ENCODE measurements around the gene C6orf132.
"Not testable (repeated sequence)": the region's sequence is repeated elsewhere in the genome, so short reads cannot be mapped to it uniquely, and the experiment has no call there.

The C6orf132 gene

GRCh38 chr6:42162384-42162783, 20.0 kb upstream of the C6orf132 start:
- no peak for DNase-seq

- DNase-seq, result no peak
Measured at GRCh38 chr6:42159431-42160024, 17.1 kb upstream of the C6orf132 start.

- no peak for DNase-seq
Measured at GRCh38 chr6:42158631-42159030, 16.2 kb upstream of the C6orf132 start.

- no peak for DNase-seq
Measured at GRCh38 chr6:42158011-42158410, 15.6 kb upstream of the C6orf132 start.

- DNase-seq, result no peak
Measured at GRCh38 chr6:42156638-42157037, 14.2 kb upstream of the C6orf132 start.

- no peak for DNase-seq
Measured at GRCh38 chr6:42155293-42155692, 12.9 kb upstream of the C6orf132 start.

GRCh38 chr6:42154461-42155209, 12.2 kb upstream of the C6orf132 start:
- no peak for DNase-seq

GRCh38 chr6:42153921-42154320, 11.5 kb upstream of the C6orf132 start:
- no peak for DNase-seq

- not testable (repeated sequence) for DNase-seq
Measured at GRCh38 chr6:42152528-42153213, 10.3 kb upstream of the C6orf132 start.

GRCh38 chr6:42152024-42152423, 9.6 kb upstream of the C6orf132 start:
- no peak for DNase-seq

GRCh38 chr6:42150254-42150653, 7.8 kb upstream of the C6orf132 start:
- no peak for DNase-seq

GRCh38 chr6:42148058-42148457, 5.6 kb upstream of the C6orf132 start:
- no peak for DNase-seq

GRCh38 chr6:42147138-42147562, 4.7 kb upstream of the C6orf132 start:
- no peak for DNase-seq

GRCh38 chr6:42141603-42142117, 760 bp downstream of the C6orf132 start:
- DNase-seq, result no peak

- no peak for DNase-seq
Measured at GRCh38 chr6:42140756-42141602, 1.4 kb downstream of the C6orf132 start.

- no peak for DNase-seq
Measured at GRCh38 chr6:42140032-42140431, 2.4 kb downstream of the C6orf132 start.

GRCh38 chr6:42138630-42139619, 3.5 kb downstream of the C6orf132 start:
- no peak for DNase-seq

- no peak for DNase-seq
Measured at GRCh38 chr6:42138190-42138589, 4.2 kb downstream of the C6orf132 start.

- DNase-seq, result no peak
Measured at GRCh38 chr6:42137194-42137753, 5.1 kb downstream of the C6orf132 start.

GRCh38 chr6:42136508-42137193, 5.8 kb downstream of the C6orf132 start:
- no peak for DNase-seq

- no peak for DNase-seq
Measured at GRCh38 chr6:42135722-42136121, 6.7 kb downstream of the C6orf132 start.

Data from effector CD8-positive, alpha-beta T cell (primary cell).